A673 (cell line): ENCODE measurements around the gene IGF1R. TPM values are rescaled to one million over a fixed set of nuclear protein-coding genes. Genes with fewer than 3 reads are reported as not detected.

Experiments used
- BruUV-seq: library from RNA; stranded (reverse); fragments of 400-500 nt; replicated peaks from 2 replicates; lab custom pipeline; 2021; lab: Mats Ljungman, UMichigan
- CTCF ChIA-PET: fragments of 300-600 bp; sonication (Branson Sonifier 250); formaldehyde crosslinking; loops from one replicate; lab custom pipeline; 2022; ENCODE audit warnings: antibody characterized with exemption; lab: Charles Lee
- POLR2A ChIA-PET: fragments of 300-600 bp; sonication (Branson Sonifier 250); formaldehyde crosslinking; loops from one replicate; lab custom pipeline; 2022; ENCODE audit warnings: antibody characterized with exemption; ENCODE audit not compliant: low non-redundant PET; lab: Charles Lee
- DNase-seq: peaks from one replicate; pipeline ENCODE4 v3.0.0-alpha.2; 2015; ENCODE audit warnings: low spot score
- H3K27ac ChIP-seq: fragments of 200-600 bp; sonication (generic); 2 replicates; pipeline ENCODE4 v1.5.1; 2016; ENCODE audit warnings: mixed run types, low read depth, mild to moderate bottlenecking, mixed read lengths, antibody characterized with exemption, low read length; ENCODE audit not compliant: poor library complexity, severe bottlenecking
- H3K27me3 ChIP-seq: fragments of 200-600 bp; sonication (generic); replicated peaks from 2 replicates; pipeline ENCODE4 v1.6.1; 2017; ENCODE audit warnings: mixed run types, low read depth, mild to moderate bottlenecking, mixed read lengths, antibody characterized with exemption, low read length; ENCODE audit not compliant: insufficient read depth, poor library complexity
- H3K36me3 ChIP-seq: fragments of 200-600 bp; sonication (generic); 2 replicates; pipeline ENCODE4 v1.6.1; 2016; ENCODE audit warnings: mixed run types, mild to moderate bottlenecking, mixed read lengths, antibody characterized with exemption, low read length; ENCODE audit not compliant: insufficient read depth, poor library complexity, severe bottlenecking
- H3K4me1 ChIP-seq: fragments of 200-600 bp; sonication (generic); 2 replicates; pipeline ENCODE4 v1.6.1; 2017; ENCODE audit warnings: mixed run types, mild to moderate bottlenecking, mixed read lengths, antibody characterized with exemption, low read length; ENCODE audit not compliant: insufficient read depth, poor library complexity, severe bottlenecking
- H3K4me3 ChIP-seq: fragments of 200-600 bp; sonication (generic); 2 replicates; pipeline ENCODE4 v1.5.1; 2016; ENCODE audit warnings: low read depth, mixed run types, mild to moderate bottlenecking, mixed read lengths, low read length; ENCODE audit not compliant: poor library complexity, severe bottlenecking
- H3K9me3 ChIP-seq: fragments of 200-600 bp; sonication (generic); 2 replicates; pipeline ENCODE4 v1.6.1; 2016; ENCODE audit warnings: mixed run types, low read depth, mild to moderate bottlenecking, mixed read lengths, antibody characterized with exemption, low read length; ENCODE audit not compliant: poor library complexity, severe bottlenecking
- EZH2 ChIP-seq: fragments of 200-600 bp; sonication (generic); IDR thresholded peaks from 2 replicates; pipeline ENCODE4 v1.6.1; 2017; ENCODE audit warnings: borderline replicate concordance, low read depth, mild to moderate bottlenecking, mixed read lengths, antibody characterized with exemption, low read length; ENCODE audit not compliant: poor library complexity, severe bottlenecking
- intact Hi-C: fragments of 100-400 bp; cut with micrococcal nuclease; formaldehyde crosslinking; loops from one replicate; pipeline ENCODE4 v1.10.0; 2022; ENCODE audit not compliant: unreplicated experiment
- total RNA-seq: library from RNA; stranded (reverse); gene quantifications from 2 replicates; pipeline ENCODE4 v1.2.3, GENCODE V29; 2021
- TF ChIP-seq, protein P1 (sequence below): fragments of 300-800, 200-600 bp; sonication (generic); conservative IDR thresholded peaks from 2 replicates; pipeline ENCODE4 v1.5.1; 2017; ENCODE audit warnings: low read depth, mild to moderate bottlenecking, antibody characterized with exemption, low read length, moderate library complexity, mixed read lengths

IGF1R gene
- total RNA-seq, 1 experiment from 2014 or later, result 34.9 TPM

DNA sequence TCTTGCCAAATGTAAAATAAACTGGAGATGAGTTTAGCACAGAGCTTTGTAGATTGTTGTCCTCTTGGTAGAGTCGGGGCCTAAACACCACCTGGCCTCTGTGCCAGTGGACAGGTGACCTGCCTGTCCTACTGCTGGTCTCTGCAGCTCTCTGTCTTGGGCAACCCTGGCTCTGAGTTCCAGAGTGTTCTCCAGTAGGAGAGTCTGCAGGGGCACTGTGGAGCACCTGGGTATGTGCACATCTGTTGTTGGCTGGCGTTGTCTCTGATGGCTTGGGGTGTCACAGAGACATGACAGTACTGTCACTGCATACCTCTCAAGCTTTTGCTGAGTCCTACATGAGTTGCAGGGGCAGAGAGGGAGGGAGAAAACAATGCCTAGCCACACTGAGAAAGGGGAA lies 112.6 kb downstream of the IGF1R start:
- DNase-seq, result no peak
- no peaks in the 10 kb centered on the region for H3K36me3 ChIP-seq
- TF ChIP-seq, protein P1, sequence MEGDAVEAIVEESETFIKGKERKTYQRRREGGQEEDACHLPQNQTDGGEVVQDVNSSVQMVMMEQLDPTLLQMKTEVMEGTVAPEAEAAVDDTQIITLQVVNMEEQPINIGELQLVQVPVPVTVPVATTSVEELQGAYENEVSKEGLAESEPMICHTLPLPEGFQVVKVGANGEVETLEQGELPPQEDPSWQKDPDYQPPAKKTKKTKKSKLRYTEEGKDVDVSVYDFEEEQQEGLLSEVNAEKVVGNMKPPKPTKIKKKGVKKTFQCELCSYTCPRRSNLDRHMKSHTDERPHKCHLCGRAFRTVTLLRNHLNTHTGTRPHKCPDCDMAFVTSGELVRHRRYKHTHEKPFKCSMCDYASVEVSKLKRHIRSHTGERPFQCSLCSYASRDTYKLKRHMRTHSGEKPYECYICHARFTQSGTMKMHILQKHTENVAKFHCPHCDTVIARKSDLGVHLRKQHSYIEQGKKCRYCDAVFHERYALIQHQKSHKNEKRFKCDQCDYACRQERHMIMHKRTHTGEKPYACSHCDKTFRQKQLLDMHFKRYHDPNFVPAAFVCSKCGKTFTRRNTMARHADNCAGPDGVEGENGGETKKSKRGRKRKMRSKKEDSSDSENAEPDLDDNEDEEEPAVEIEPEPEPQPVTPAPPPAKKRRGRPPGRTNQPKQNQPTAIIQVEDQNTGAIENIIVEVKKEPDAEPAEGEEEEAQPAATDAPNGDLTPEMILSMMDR, result no peak
- TF ChIP-seq EZH2, result no peak
- H3K4me3 ChIP-seq, result no peak overlapping the region
- no TSS peak for BruUV-seq
- intact Hi-C loops, result no loop called here
- H3K9me3 ChIP-seq, result no peaks in the 10 kb centered on the region
- peaks cover 9% of the 10 kb centered on the region for H3K4me1 ChIP-seq
- CTCF ChIA-PET, result no interaction called here
- H3K27ac ChIP-seq, result no peak overlapping the region
- POLR2A ChIA-PET, result no interaction called here
- no peaks in the 10 kb centered on the region for H3K27me3 ChIP-seq

DNA sequence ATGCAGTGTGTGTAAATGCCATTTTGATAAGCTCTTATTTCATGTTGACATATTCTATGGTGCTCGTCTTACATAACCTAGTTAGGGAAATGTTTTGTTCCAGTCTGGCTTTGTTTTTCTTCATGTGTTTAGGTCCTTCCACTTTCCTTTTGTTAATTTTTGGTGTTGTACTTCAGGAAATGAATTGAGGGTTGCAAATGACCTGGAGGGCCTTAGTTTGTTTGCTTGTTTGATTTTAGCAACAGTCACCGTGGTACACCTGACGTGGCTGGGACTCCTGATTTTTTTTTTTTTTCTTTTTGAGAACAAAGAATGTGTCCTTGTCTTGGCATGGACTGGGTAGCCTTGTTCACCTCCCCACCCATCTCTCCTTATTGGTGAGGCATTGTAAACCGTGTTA lies 114.8 kb downstream of the IGF1R start:
- H3K4me3 ChIP-seq, result no peak overlapping the region
- no peak for DNase-seq
- H3K36me3 ChIP-seq, result no peaks in the 10 kb centered on the region
- intact Hi-C loops, result no loop called here
- CTCF ChIA-PET, result no interaction called here
- peaks cover 10% of the 10 kb centered on the region for H3K4me1 ChIP-seq
- POLR2A ChIA-PET, result interaction anchor here (0.7 kb wide), 1 partner anchor 76 kb away, joined by 8 read pairs; no protein-coding TSS in a partner anchor
- H3K9me3 ChIP-seq, result no peaks in the 10 kb centered on the region
- no peaks in the 10 kb centered on the region for H3K27me3 ChIP-seq
- TF ChIP-seq, protein P1, result no peak
- TF ChIP-seq EZH2, result no peak
- BruUV-seq, result no TSS peak
- no peak overlapping the region for H3K27ac ChIP-seq

DNA sequence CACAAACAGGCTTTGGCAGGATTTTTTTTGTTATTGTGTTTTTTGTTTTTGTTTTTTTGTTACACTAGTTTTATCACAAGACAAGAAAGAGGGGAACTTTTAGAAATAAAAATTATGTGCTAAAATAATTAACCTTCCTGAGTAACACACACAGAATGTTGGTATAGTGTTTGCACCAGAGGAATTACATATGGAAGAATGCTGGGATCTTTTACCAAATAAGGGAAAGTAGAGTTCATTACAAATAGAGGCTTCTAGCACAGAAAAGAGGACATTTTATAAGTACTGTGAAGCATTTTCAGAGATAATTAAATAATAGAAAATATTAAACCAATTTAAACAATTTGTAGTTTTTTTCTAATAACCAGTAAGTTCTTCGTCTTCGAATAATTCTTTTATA lies 116.0 kb downstream of the IGF1R start:
- intact Hi-C loops, result no loop called here
- ChIA-PET POLR2A (interaction anchor here (0.6 kb wide), 1 partner anchor 20 kb away, joined by 3 read pairs; no protein-coding TSS in a partner anchor), CTCF (interaction anchor here (0.6 kb wide), 1 partner anchor 189 kb away, joined by 4 read pairs; no protein-coding TSS in a partner anchor)
- no TSS peak for BruUV-seq
- peaks cover 10% of the 10 kb centered on the region for H3K4me1 ChIP-seq
- TF ChIP-seq EZH2, result no peak
- DNase-seq, result no peak
- no peak overlapping the region for H3K4me3 ChIP-seq
- no peaks in the 10 kb centered on the region for H3K27me3 ChIP-seq
- H3K36me3 ChIP-seq, result no peaks in the 10 kb centered on the region
- no peaks in the 10 kb centered on the region for H3K9me3 ChIP-seq
- no peak overlapping the region for H3K27ac ChIP-seq

DNA sequence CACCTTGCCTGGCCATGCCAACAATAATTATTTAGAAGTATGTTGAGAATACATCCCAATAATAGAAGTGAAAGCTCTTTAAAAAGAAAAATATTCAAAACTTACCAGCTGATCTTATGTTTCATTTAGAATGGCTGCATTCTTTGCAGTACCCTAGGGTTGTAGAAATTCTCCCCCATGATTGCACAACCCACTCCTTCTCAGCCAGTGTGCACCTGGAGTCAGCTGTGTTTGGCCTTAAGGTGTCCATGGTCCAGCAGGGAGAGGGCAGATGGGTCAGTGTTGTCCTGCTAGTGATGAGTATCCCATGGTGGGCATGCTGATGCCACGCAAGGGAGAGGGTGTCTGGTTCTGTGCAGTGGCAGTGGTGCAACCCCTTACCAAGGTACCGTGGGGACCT lies 117.3 kb downstream of the IGF1R start:
- Histone ChIP-seq H3K4me1 (peaks cover 10% of the 10 kb centered on the region), H3K9me3 (no peaks in the 10 kb centered on the region), H3K36me3 (no peaks in the 10 kb centered on the region), H3K27ac (no peak overlapping the region), H3K27me3 (no peaks in the 10 kb centered on the region), H3K4me3 (no peak overlapping the region)
- POLR2A ChIA-PET, result no interaction called here
- no peak for DNase-seq
- TF ChIP-seq, protein P1, result no peak
- TF ChIP-seq EZH2, result no peak
- BruUV-seq, result no TSS peak
- CTCF ChIA-PET, result no interaction called here
- intact Hi-C loops, result no loop called here
